Heart right ventricle (tissue), 16 donors: ENCODE measurements around the gene KCNQ1. TPM values are rescaled to one million over a fixed set of nuclear protein-coding genes. Genes with fewer than 3 reads are reported as not detected.

Experiments used
- ATAC-seq, 8 donors: fragments of 200-7000 bp; cut with Tn5 transposase; one replicate each; pipeline ENCODE4 v1.9.1; 2020; ENCODE audit warnings: mild to moderate bottlenecking in 8 of 8, moderate library complexity in 8 of 8, moderate number of reproducible peaks in 1 of 8
- DNase-seq, 2 donors: peaks; one replicate each; pipeline ENCODE4 v3.0.0-alpha.2; 2020
- H3K27ac ChIP-seq, 10 donors: fragments of 200-600 bp; sonication (generic) in 2 of 10; one replicate each; pipeline versions ENCODE4 v1.5.0 to v1.8.0; 2020 to 2022; ENCODE audit warnings: mild to moderate bottlenecking in 3 of 10
- H3K27me3 ChIP-seq, 7 donors: fragments of 200-600 bp; one replicate each; pipeline ENCODE4 v1.8.0; 2021 to 2022; ENCODE audit warnings: mild to moderate bottlenecking in 2 of 7
- H3K36me3 ChIP-seq, 9 donors: fragments of 200-600 bp; sonication (generic) in 1 of 9; one replicate each; pipeline versions ENCODE4 v1.5.0 to v1.8.0; 2020 to 2022; ENCODE audit warnings: mild to moderate bottlenecking in 2 of 9
- H3K4me1 ChIP-seq, 9 donors: fragments of 200-600 bp; sonication (generic) in 1 of 9; one replicate each; pipeline versions ENCODE4 v1.5.0 to v1.8.0; 2020 to 2022; ENCODE audit warnings: mild to moderate bottlenecking in 4 of 9
- H3K4me3 ChIP-seq, 10 donors: fragments of 200-600 bp; sonication (generic) in 2 of 10; one replicate each; pipeline versions ENCODE4 v1.5.0 to v1.8.0; 2020 to 2022; ENCODE audit warnings: mild to moderate bottlenecking in 7 of 10, moderate library complexity in 2 of 10
- H3K9me3 ChIP-seq, 11 donors: fragments of 200-600 bp in 10 of 11; sonication (generic) in 2 of 11; one replicate each; pipeline versions ENCODE4 v1.5.0 to v1.8.0; 2013 to 2022; ENCODE audit warnings: mild to moderate bottlenecking in 2 of 11, control low read depth in 1 of 11, moderate library complexity in 1 of 11
- CTCF ChIP-seq, 9 donors: fragments of 200-600 bp; sonication (generic) in 2 of 9; IDR thresholded peaks; one replicate each; pipeline versions ENCODE4 v1.5.0 to v1.8.0; 2021 to 2022; ENCODE audit warnings: antibody characterized with exemption in 9 of 9, mild to moderate bottlenecking in 5 of 9, moderate library complexity in 1 of 9
- WGBS, 2 donors: extraction: QIAGEN DNeasy Blood & Tissue Kit; methylation state at CpG; one replicate each; pipeline ENCODE4 v1.1.7; 2013; ENCODE audit warnings: inconsistent platforms in 1 of 2; 5-methylcytosine and 5-hydroxymethylcytosine counted together
- intact Hi-C, 10 donors: fragments of 100-400 bp; cut with DNase I; formaldehyde crosslinking; loops; one replicate each; pipeline versions ENCODE4 v1.11.1 to v1.14.2; 2022
- polyA plus RNA-seq, 2 donors: library from polyadenylated mRNA; stranded (reverse); fragments of 200-250 nt; gene quantifications; one replicate each; pipeline ENCODE4 v1.2.3, GENCODE V29; 2013
- total RNA-seq, 10 donors: library from RNA; stranded (reverse); fragmentation: NEBNext Ultra II Directional in 3 of 10; extraction: Animal tissue kit (Norgen Biotek cat#: 25700) in 3 of 10; gene quantifications; one replicate each; pipeline versions ENCODE4 v1.2.1 to v1.2.4, GENCODE V29; 2021 to 2023
- donor health status: Arrhythmogenic right ventricular cardiomyopathy.
- donor health status: ischemic (EF 13 %, LVEDD 7.1; RV severe dilation, severe dysfunction).
- donor health status: healthy with polysubstance abuse.
- donor health status: DM: no; HTN: yes; CAD: no.
- donor health status: DM: no; HTN: no; CAD: no.
- donor health status: ischemic (EF 25% LVEDD 6.9; RV normal size, moderate dysfunction).
- donor health status: ischemic (EF 25% LVEDD 5.7; RV mildly dilated, moderate dysfunction).
- donor health status: healthy.
- donor health status: DM: yes; HTN: yes; CAD: no.
- donor health status: Ischemic cardiomyopathy.
- donor health status: ischemic (EF 35%, LVEDD 5.7; RV mildly dilated, moderate dysfunction).
- donor health status: nonischemic (EF 11% LVEDD 7.7; RV severe dilation, severe dysfunction).
- donor health status: DM: yes; HTN: yes; CAD: no.
- donor health status: PGD.
- donor health status: ischemic (EF 29% LVEDD 5.4; RV normal size, mild dysfunction).
- donor health status: nonischemic (EF 23%, LVEDD 6.1; RV moderate dilation, normal function).

KCNQ1 gene
- total and polyA plus RNA-seq, 12 donors, result 19.9 to 48.2 (median 33.7) TPM

DNA sequence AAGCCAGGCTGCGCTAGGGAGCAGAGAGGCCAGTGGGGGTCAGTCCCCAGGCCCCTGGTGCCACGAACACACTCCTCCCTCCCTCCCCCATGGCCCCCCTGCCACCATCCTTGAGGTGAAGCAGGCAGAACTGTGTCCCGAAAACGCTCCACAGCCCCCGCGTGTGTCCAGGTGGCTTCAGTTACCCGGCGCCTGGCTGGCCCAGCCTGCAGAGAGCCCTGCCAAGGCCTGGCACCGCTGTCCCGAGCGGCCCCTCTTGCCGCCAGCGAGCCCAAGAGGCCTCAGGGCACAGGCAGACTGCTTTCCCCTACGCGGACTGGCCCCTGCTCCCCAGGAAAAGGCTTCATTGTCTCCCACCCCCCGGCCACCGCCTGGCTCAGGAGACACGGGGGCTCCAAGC lies 413.1 kb downstream of the KCNQ1 start:
- Histone ChIP-seq H3K4me1 (peaks cover 0 to 6% (median under 1%) of the 10 kb centered on the region in 9 donors), H3K27ac (no peak overlapping the region), H3K27me3 (peaks cover 0 to 20% (median 15%) of the 10 kb centered on the region in 7 donors), H3K4me3 (no peak overlapping the region), H3K36me3 (no peaks in the 10 kb centered on the region), H3K9me3 (no peaks in the 10 kb centered on the region)
- no peak for ATAC-seq
- no peak for DNase-seq
- no peak for TF ChIP-seq CTCF (IDR thresholded peaks at IDR 0.05)
- WGBS, 2 donors, result 77 to 85% methylated on average over 18 of the region's 18 CpGs
- intact Hi-C loops, result no loop called here

DNA sequence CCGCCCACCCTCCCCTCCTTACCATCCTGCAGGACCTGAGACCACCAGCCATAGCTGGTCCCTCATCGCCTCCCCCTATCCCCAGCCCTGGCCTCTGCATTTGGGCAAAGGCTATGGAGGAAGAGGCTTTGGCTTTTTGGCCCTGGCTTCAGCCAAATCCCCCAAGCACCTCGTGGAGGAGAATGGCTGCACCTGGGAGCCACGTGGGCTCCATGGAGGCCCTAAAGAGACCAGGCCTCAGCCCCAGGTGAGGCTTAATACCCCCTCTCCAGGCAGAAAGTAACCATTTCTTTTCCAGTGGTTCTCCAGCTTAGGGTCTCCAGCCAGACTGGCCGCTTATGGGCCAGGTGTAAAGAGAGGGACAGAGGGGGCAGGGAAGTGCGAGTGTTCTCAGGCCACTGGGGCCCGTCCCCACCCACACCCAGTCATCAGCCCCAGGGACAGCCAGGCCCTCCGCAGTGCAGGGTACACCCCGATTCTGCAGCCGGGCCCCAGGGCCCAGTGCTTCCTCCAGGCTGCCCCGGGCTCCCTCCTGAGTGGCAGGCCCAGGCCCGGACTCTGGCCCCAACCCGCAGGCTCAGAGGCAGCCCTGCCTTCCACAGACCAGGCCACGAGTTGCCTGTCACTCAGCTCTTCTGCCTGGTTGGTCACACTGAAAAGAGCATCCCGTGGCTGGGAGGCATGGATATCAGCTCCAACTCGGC lies 414.3 kb downstream of the KCNQ1 start:
- peaks cover 0 to 9% (median 4%) of the 10 kb centered on the region in 9 donors for H3K4me1 ChIP-seq
- no peaks in the 10 kb centered on the region for H3K36me3 ChIP-seq
- no peak overlapping the region for H3K27ac ChIP-seq
- H3K9me3 ChIP-seq, result no peaks in the 10 kb centered on the region
- TF ChIP-seq CTCF (IDR thresholded peaks at IDR 0.05), result no peak
- ATAC-seq (no peak), DNase-seq (no peak)
- no peak overlapping the region for H3K4me3 ChIP-seq
- WGBS, 2 donors, result 84 to 87% methylated on average over 15 to 16 of the region's 16 CpGs
- H3K27me3 ChIP-seq, result peaks cover 0 to 32% (median 22%) of the 10 kb centered on the region in 7 donors
- intact Hi-C loops, result no loop called here

- H3K9me3 ChIP-seq, result no peaks in the 10 kb centered on the region
- WGBS, 2 donors, result 93 to 99% methylated on average over 10 of the region's 10 CpGs
- intact Hi-C loops, result no loop called here
- H3K27me3 ChIP-seq, result peaks cover 0 to 37% (median 22%) of the 10 kb centered on the region in 7 donors
- H3K4me3 ChIP-seq, result no peak overlapping the region
- H3K27ac ChIP-seq, result no peak overlapping the region
- no peak for TF ChIP-seq CTCF (IDR thresholded peaks at IDR 0.05)
- no peak for ATAC-seq
- H3K4me1 ChIP-seq, result peaks cover 0 to 9% (median 4%) of the 10 kb centered on the region in 9 donors
- DNase-seq, result no peak
- no peaks in the 10 kb centered on the region for H3K36me3 ChIP-seq
Observed at GRCh38 chr11:2859699-2860037, 414.9 kb downstream of the KCNQ1 start.

- H3K27me3 ChIP-seq, result peaks cover 0 to 37% (median 22%) of the 10 kb centered on the region in 7 donors
- no peak overlapping the region for H3K27ac ChIP-seq
- ATAC-seq, result no peak
- peaks cover 0 to 9% (median 4%) of the 10 kb centered on the region in 9 donors for H3K4me1 ChIP-seq
- no peak overlapping the region for H3K4me3 ChIP-seq
- intact Hi-C loops, result no loop called here
- H3K9me3 ChIP-seq, result no peaks in the 10 kb centered on the region
- DNase-seq, result no peak
- H3K36me3 ChIP-seq, result no peaks in the 10 kb centered on the region
- TF ChIP-seq CTCF (IDR thresholded peaks at IDR 0.05), result no peak
- whole genome bisulfite sequencing, 2 donors, result 88 to 91% methylated on average over 7 of the region's 7 CpGs
Observed at GRCh38 chr11:2860636-2861035, 415.8 kb downstream of the KCNQ1 start.
